GM13977 (cell line): ENCODE results near the gene PLS1.

ENCODE experiments used
- DNase-seq: peaks from one replicate; pipeline ENCODE4 v3.0.0; 2012; ENCODE audit warnings: low spot score
- in situ Hi-C: fragments of 300-500 bp; cut with MboI; formaldehyde crosslinking; loops from one replicate; pipeline ENCODE4 v1.12.0; 2022; ENCODE audit warnings: low sequenced_read_pairs, low pct_unique_long_range_greater_than_20kb, mixed read lengths, inconsistent platforms; ENCODE audit not compliant: unreplicated experiment
- TF ChIP-seq, protein P1 (sequence below): IDR thresholded peaks from 2 replicates; pipeline ENCODE4 v1.5.1; 2012; ENCODE audit warnings: mild to moderate bottlenecking, control low read depth; ENCODE audit not compliant: insufficient read depth; ENCODE audit errors: extremely low read depth, missing control alignments

The PLS1 gene

DNA sequence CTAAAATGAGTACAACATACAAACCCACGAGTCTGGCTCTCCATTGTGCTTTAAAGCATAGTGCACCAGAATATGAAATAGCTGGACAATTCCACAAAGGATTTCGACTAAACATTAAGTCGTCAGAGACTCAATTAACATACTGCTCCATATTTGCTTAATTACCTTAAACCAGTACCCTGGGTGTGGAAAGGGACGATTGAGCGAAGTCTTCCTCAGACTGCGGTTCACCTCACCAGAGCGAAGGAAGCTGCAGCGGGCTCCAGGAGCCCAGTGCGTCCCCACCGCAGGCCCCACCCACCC is 127.4 kb downstream of the PLS1 start:
- DNase-seq, result no peak
- TF ChIP-seq, protein P1, sequence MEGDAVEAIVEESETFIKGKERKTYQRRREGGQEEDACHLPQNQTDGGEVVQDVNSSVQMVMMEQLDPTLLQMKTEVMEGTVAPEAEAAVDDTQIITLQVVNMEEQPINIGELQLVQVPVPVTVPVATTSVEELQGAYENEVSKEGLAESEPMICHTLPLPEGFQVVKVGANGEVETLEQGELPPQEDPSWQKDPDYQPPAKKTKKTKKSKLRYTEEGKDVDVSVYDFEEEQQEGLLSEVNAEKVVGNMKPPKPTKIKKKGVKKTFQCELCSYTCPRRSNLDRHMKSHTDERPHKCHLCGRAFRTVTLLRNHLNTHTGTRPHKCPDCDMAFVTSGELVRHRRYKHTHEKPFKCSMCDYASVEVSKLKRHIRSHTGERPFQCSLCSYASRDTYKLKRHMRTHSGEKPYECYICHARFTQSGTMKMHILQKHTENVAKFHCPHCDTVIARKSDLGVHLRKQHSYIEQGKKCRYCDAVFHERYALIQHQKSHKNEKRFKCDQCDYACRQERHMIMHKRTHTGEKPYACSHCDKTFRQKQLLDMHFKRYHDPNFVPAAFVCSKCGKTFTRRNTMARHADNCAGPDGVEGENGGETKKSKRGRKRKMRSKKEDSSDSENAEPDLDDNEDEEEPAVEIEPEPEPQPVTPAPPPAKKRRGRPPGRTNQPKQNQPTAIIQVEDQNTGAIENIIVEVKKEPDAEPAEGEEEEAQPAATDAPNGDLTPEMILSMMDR, result no peak
- in situ Hi-C loops, result no loop called here

DNA sequence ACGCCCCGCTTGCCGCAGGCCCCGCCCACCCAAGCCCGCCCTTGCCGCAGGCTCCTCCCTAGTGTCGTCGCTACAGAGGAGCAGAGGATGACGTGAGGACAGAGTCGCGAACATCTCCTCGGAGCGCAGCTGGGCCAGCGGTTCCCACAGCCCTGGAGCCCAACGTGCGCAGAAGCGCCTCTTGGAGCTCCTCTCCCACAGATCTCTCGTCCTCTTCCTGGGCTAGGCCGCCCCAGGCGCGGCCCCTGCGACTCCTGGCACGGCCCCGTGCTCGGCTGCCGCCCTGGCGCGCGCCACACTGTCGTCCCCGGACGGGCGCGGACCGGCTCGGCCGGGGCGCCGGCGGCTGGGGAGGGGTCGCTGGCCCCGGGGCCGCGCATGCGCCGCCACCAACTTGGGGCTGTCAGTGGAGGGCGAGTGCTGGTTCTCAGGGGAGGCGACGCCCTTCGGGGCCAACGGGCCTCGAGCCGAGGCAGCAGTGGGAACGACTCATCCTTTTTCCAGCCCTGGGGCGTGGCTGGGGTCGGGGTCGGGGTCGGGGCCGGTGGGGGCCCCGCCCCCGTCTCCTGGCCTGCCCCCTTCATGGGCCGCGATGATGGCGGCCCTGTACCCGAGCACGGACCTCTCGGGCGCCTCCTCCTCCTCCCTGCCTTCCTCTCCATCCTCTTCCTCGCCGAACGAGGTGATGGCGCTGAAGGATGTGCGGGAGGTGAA is 127.9 kb downstream of the PLS1 start, which contains the start of gene TRPC1:
Gene TRPC1 (plus strand): TSS at position 67 of the 714 bp plus-strand sequence. CDS start 526 bp downstream, at position 593.
- peak; percentile 95 for DNase-seq
- in situ Hi-C loops, result no loop called here
- TF ChIP-seq, protein P1, result no peak

DNA sequence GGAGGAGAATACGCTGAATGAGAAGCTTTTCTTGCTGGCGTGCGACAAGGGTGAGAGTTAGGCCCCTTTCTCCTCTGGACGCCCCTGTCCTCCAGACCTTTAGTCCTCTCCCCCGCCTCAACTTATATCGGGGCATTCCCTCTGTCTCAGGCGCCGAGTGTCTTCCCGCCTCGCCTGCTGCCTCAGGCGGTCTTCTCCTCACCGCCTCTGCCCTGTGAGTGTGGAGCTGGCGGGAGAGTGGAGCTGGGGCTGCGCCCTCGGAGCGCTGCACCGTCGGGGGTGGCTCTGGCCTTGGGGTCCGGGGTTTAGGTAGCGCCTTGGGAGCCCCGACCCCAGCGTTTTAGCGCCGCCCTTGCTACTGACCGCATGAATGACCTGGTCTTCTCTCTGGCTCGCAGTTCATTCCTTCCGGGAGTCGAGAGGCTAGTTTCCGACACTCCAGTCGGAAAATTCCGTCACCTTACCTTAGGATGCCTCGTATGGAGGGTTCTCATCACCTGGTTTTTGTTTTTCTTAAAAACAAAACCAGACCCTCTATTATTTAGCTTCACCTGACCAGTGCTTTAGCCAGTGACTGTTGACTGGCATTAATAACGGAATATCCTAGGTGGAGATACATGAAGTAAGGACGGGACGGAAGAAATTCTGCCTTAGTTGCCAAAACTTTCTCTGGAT is 128.6 kb downstream of the PLS1 start:
- in situ Hi-C loops, result no loop called here
- no peak for DNase-seq
- TF ChIP-seq, protein P1, result no peak

DNA sequence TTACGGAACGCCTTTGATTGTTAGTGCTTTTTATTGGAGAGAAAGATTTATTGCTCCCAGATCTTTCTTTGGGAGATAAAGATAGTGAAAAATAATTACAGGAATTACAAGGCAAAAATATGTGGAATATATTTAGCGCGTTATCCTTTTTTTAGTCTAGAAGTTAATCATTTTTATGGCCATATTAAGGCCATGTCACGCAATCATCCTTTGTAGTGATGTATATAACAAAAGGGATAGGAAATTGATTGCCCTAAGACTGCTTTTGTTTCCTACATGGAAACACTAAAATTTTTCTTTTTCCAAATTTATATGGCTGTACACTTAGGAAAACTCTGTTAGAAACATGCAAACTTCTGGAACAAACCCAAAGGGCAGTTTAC is 129.2 kb downstream of the PLS1 start:
- DNase-seq, result no peak
- in situ Hi-C loops, result no loop called here
- TF ChIP-seq, protein P1, result no peak

DNA sequence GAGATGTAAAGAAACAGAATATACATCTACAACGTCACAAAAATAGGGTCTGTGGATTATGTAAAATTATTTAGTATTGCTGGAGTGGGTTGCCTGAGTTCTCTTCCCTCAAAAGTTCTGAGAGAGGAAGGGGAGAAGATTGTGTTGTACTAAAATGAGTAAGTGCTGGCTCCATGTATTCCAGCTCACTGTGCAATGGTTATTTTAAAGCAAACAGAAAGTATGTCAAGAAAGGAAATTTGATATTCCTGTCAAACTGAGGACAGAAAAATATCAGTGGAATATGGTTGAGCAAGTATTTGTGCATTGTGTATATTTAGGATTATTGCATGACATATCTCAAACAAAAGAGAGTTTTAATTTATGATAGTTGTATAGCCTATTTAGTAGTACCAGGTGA is 129.8 kb downstream of the PLS1 start:
- no peak for DNase-seq
- TF ChIP-seq, protein P1, result no peak
- in situ Hi-C loops, result no loop called here

DNA sequence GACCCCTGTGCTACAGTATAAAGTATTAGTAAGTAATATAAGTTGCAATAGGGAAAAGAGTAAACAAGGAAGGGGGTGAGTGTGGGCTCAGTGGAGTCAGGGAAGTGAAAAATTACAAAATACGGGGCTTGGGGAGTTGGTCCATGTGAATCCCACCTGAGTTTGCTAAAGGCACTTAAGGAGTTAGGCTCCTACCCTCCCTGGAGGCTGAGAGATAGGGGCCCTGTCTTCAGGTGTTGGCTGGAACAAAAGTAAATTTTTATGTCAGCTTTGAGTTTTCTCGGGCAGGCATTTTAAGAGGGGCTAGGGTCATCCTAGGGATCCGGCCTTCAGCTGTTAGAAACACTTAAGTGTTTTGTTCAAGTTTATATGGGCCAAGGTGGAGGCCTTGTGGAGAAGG is 135.9 kb downstream of the PLS1 start:
- TF ChIP-seq, protein P1, result no peak

More for the DNA sequence above, 135.9 kb downstream of the PLS1 start:
- DNase-seq, result no peak
- in situ Hi-C loops, result no loop called here
